GM19467 (cell line): Measurements from ENCODE around the gene ZNF668.

Source experiments
- ATAC-seq: cut with Tn5 transposase; IDR thresholded peaks from one replicate; pipeline ENCODE4 v1.9.1; 2021; ENCODE audit warnings: mild to moderate bottlenecking, moderate library complexity; ENCODE audit not compliant: unreplicated experiment

ZNF668 gene

DNA sequence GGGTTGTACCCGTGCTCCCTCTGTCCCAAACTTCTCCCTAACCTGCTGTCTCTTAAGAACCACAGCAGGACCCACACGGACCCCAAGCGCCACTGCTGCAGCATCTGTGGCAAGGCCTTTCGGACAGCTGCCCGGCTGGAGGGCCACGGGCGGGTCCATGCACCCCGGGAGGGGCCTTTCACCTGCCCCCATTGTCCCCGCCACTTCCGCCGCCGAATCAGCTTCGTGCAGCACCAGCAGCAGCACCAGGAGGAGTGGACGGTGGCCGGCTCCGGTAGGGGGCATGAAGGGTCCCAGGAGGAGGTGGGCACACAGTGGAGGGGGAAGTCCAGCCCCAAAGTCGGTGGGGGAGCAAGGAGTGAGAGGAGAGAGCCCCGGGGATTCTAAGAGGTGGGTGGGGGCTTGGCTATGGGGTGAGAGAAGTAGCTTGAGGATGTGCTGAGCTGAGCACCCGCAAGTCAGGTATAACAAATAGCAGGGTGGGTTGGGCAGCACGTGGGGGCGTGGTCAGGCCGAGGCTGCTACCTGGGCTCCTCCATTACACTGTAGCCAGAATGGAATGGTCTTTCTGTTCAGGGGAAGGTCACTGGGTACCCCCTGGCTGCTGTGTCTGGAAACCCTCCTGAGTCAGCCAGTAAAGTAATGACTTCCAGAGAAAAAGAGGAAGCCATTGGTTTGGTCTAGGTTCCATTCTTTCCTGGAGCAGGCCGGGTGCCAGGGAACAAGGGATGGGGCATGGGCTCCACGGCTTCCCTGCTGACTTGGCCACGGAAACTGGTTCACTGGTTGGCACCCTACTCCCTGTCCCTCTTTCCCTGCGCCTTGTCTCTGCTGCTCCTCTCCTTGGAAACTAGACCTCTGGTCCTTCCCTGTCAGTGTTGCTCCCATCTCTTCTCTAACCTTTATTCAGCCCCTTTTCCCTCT is 7.7 kb upstream of the ZNF668 start:
- ATAC-seq, result no peak

DNA sequence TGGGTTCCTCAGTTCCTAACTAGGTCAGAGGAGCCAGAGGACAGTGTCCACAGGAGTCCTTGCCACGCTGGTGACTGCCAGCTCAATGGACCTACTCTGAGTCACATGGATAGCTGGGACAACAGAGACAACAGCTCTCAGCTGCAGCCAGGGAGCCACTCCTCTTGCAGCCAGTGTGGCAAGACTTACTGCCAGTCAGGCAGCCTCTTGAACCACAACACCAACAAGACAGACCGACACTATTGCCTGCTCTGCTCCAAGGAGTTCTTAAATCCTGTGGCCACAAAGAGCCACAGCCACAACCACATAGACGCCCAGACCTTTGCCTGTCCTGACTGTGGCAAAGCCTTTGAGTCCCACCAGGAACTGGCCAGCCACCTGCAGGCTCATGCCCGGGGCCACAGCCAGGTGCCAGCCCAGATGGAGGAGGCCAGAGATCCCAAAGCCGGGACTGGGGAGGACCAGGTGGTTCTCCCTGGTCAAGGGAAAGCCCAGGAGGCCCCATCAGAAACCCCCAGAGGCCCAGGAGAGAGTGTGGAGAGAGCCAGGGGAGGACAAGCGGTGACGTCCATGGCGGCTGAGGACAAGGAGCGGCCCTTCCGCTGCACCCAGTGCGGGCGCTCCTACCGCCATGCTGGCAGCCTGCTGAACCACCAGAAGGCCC is 6.8 kb upstream of the ZNF668 start:
- no peak for ATAC-seq

DNA sequence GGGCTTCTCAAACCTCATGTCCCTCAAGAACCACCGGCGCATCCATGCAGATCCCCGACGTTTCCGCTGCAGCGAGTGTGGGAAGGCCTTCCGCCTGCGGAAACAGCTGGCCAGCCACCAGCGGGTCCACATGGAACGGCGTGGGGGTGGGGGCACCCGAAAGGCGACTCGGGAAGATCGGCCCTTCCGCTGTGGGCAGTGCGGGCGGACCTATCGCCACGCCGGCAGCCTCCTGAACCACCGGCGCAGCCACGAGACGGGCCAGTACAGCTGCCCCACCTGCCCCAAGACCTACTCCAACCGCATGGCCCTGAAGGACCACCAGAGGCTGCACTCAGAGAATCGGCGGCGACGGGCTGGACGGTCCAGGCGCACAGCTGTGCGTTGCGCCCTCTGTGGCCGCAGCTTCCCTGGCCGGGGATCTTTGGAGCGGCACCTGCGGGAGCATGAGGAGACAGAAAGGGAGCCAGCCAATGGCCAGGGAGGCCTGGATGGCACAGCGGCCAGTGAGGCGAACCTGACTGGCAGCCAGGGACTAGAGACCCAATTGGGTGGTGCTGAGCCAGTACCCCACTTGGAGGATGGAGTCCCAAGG is 6.1 kb upstream of the ZNF668 start:
- ATAC-seq, result no peak

GRCh38 chr16:31079342-31079944 is 5.4 kb upstream of the ZNF668 start:
- no peak for ATAC-seq

DNA sequence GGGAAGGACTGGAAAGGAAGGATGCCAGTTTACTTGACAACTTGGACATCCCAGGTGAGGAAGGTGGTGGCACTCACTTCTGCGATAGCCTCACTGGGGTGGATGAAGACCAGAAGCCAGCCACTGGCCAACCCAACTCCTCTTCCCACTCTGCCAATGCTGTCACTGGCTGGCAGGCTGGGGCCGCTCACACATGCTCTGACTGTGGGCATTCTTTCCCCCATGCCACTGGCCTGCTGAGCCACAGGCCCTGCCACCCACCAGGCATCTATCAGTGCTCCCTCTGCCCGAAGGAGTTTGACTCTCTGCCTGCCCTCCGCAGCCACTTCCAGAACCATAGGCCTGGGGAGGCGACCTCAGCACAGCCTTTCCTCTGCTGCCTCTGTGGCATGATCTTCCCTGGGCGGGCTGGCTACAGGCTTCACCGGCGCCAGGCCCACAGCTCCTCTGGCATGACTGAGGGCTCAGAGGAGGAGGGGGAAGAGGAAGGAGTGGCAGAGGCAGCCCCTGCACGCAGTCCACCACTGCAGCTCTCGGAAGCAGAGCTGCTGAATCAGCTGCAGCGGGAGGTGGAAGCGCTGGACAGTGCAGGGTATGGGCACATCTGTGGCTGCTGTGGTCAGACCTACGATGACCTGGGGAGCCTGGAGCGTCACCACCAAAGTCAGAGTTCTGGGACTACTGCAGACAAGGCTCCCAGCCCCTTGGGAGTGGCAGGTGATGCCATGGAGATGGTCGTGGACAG is 4.7 kb upstream of the ZNF668 start:
- no peak for ATAC-seq

GRCh38 chr16:31077592-31078396 is 3.8 kb upstream of the ZNF668 start:
- ATAC-seq, result no peak

DNA sequence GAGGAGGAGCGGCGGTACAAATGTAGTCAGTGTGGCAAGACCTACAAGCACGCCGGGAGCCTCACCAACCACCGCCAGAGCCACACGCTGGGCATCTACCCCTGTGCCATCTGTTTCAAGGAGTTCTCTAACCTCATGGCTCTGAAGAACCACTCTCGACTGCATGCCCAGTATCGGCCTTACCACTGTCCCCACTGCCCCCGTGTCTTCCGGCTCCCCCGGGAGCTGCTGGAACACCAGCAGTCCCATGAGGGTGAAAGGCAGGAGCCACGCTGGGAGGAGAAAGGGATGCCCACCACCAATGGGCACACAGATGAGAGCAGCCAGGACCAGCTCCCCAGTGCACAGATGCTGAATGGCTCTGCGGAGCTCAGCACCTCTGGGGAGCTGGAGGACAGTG is 3.0 kb upstream of the ZNF668 start:
- no peak for ATAC-seq

DNA sequence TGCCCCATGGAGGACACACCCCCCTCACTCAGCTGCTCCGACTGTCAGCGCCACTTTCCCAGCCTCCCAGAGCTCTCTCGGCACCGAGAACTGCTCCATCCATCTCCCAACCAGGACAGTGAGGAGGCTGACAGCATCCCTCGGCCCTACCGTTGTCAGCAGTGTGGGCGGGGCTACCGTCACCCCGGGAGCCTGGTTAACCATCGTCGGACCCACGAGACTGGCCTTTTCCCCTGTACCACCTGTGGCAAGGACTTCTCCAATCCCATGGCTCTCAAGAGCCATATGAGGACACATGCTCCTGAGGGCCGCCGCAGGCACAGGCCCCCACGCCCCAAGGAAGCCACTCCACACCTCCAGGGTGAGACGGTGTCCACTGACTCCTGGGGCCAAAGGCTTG is 2.3 kb upstream of the ZNF668 start:
- no peak for ATAC-seq

DNA sequence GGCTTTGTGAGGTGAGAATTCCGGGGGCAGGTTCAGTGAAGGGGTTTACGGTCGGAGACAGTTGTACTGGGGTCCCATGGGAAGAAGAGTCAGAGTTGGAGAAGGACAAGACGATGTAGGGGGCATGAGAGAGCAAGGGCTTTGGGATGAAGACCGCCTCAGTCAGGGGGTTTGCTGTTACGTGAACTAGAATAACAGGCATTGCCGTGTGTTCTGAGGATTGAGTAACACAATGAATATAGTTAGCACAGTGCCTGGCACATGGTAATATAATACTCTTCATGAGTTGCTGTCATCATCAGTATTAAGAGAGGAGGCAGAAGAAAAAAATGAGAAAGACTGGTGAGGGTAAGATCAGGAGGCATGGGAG is 759 bp upstream of the ZNF668 start:
- ATAC-seq, result no peak

DNA sequence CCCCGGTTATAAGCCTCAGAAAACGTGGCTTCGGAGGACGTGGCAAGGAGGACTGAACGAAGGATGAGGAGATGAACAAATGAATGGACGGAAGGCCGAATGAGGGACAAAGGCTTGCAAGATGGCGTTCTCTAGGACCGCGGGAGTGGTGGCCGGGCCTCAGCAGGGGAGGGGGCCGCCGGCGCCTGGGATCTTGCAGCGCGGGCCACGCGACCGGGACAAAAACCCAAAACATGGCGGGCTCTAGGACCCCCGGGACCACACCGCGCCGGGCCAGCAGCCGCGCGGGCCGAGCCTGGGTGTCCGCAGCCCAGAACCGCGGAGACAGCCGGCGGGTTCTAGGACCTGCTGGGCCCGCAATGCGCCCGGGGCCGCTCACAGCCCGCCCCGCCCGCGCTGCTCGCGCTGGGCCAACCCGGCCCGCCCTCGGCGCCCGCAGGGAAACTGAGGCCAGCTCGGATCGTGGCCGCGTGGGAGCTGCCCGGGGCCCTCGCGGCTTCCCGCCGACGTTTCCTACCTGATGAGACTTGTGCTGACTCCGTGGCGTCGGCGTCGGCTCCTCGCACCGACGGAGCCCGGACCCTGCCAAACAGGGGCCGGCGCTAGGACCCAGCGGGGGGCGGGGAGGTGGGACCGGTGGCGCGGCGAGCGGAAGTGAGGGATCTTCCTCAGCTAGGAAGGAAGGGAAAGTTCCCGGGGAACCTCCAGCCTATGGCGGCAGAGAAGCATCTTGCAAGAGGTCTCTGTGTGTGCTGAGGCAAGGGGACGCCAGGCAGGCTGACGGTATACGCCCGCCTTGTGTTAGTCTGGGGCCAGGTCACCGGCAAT is 684 bp downstream of the ZNF668 start:
- ATAC-seq, result peak; percentile 41

DNA sequence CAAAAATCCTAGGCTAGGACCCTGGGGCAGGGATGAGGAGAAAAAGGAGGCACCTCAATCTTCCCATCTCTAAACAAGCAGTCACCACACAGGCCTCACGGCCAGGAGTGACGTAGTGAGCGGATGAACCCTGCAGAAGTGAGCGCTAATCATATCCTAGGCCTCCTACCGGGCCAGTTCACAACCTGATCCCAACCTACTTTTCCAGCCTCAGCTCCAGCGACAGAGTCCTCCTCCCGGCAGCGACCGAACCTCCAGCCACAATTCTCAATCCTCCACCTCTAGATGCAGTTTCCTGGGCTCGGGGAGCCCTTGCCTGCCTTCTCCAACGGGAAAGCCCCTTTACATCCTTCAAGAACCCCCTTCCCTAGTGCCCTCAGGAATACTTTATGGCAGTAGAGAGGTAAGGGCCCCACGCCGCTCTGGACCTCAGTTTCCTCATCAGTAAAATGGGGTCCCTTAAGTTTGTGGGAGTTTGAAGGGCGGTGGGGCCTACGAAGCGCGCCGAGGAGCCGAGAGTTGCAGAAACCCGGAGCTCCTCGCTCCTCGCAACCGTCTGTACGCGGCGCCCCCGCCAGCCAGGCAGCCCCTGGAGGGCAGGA is 1.4 kb downstream of the ZNF668 start:
- no peak for ATAC-seq

GRCh38 chr16:31071861-31072260 is 2.2 kb downstream of the ZNF668 start:
- ATAC-seq, result no peak

DNA sequence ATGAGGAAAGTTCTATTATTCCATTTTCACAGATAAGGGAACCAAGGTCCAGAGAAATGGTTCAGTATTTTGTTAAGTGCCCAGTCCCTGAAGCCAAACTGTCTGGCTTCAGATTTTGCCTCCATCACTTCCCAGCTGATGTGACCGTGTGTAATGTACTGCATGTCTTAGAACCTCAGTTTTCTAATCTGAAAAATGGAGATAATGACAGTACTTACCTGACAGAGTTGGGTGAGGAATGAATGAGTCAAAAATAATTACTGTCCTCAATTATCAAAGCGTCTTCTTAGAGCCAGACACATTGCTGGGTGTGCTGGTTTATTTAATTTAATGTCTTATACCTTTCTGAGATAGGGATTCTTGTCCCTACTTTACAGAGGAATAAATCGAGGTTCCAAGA is 6.7 kb downstream of the ZNF668 start:
- ATAC-seq, result no peak

GRCh38 chr16:31064882-31065461 is 9.1 kb downstream of the ZNF668 start:
- ATAC-seq, result no peak

DNA sequence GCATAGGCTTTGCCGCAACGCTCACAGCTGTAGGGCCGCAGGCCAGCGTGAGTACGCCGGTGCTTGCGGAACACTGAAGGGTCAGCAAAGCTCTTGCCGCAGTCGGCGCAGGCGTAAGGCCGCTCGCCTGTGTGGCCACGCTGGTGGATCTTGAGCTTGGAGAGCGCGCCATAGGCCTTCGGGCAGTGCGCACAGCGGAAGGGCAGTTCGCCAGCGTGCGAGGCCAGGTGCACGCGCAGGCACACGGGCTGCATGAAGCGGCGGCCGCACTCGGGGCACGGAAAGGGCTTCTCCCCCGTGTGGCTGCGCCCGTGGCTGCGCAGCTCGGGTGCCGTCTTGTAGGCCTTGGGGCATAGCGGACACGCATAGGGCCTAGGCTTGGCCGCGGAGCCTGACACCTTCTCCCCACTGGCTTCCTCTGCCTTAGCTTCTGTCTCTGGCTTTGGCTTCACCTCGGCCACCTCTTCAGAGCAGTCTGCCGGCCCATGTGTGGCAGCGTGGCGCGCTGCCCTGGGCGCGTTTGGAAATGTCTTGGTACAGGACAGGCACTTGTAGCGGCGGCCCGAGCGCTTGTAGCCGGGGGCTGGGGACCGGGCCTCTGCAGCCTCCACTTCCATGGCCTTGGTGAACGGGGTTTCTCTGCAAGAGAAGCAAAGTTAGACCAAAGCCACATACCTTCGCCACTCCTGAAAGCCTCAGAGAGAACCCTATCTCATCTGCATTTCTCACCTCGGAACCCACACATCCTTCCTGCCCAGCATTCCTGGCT is 10.0 kb downstream of the ZNF668 start:
- no peak for ATAC-seq

GRCh38 chr16:31063495-31063842 is 10.6 kb downstream of the ZNF668 start:
- no peak for ATAC-seq

DNA sequence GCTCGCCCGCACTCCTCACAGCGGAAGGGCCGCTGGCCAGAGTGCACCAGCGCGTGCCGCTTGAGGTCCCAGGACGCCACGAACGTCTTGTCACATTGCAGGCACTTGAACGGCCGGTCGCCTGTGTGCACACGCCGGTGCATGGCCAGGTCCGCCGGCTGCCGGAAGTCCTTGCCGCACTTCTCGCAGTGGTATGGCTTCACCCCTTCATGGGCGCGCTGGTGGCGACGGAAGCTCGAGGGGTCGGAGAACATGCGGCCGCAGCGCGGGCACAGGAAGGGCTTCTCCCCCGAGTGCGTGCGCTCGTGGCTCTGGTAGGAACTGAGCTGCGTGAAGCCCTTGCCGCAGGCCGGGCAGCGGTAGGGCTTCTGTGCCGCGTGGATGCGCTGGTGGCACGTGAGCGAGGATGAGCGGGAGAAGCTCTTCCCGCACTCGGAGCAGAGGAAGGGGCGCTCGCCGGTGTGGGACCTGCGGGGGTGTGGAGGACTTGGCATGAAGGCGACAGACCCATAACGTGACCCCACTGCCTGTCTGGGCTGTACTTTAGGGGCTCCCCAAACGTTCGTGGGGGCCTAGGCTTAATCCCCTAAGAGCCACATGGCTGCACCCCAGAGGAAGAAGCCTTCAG is 12.1 kb downstream of the ZNF668 start:
- ATAC-seq, result no peak
